Right lung (tissue), 5 donors: ENCODE results near the gene GALNT13. TPM values are rescaled to one million over a fixed set of nuclear protein-coding genes. Genes with fewer than 3 reads are reported as not detected.
"Not testable (repeated sequence)": the region's sequence is repeated elsewhere in the genome, so short reads cannot be mapped to it uniquely, and the experiment has no call there.

Source experiments
- DNase-seq, 2 donors: peaks; one replicate each; pipeline ENCODE4 v3.0.0-alpha.2; 2013
- polyA plus RNA-seq, 5 donors: library from polyadenylated mRNA; unstranded; fragments of 120-200 nt; gene quantifications; one replicate each; pipeline versions ENCODE4 v1.2.1 to v1.2.3, GENCODE V29; 2013; ENCODE audit warnings: inconsistent platforms in 1 of 5, low replicate concordance in 1 of 5; ENCODE audit not compliant: insufficient read length in 5 of 5, insufficient read depth in 1 of 5

Gene GALNT13
- polyA plus RNA-seq, 5 donors: 3.5 to 31.8 (median 6.8) TPM

- DNase-seq: not testable (repeated sequence)
These were observed 599.8 kb downstream of the GALNT13 start for GRCh38 chr2:154471492-154471891.

- DNase-seq: no peak
These were observed 605.6 kb downstream of the GALNT13 start for GRCh38 chr2:154477319-154477718.

- DNase-seq: no peak
These were observed 608.8 kb downstream of the GALNT13 start for GRCh38 chr2:154480521-154480920.

DNA sequence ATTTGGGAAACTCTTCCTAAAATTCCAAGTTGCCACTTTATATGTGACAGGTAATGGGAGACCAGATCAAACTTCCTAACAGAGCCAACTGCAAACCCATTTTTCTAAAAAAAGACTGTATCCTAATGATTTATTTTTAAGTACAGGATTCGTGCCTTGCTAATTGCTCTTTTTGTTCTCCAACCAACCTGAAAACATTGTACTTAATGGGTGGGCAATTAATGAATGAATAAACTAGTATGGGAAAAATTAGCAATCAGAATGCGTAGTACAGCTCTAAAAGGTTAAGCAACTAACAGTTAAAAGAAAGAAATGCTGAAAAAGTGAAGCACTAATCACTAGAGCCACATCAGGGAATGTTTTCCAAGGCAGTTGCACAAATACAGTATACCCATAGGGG, 609.6 kb downstream of the GALNT13 start:
- no peak for DNase-seq

DNA sequence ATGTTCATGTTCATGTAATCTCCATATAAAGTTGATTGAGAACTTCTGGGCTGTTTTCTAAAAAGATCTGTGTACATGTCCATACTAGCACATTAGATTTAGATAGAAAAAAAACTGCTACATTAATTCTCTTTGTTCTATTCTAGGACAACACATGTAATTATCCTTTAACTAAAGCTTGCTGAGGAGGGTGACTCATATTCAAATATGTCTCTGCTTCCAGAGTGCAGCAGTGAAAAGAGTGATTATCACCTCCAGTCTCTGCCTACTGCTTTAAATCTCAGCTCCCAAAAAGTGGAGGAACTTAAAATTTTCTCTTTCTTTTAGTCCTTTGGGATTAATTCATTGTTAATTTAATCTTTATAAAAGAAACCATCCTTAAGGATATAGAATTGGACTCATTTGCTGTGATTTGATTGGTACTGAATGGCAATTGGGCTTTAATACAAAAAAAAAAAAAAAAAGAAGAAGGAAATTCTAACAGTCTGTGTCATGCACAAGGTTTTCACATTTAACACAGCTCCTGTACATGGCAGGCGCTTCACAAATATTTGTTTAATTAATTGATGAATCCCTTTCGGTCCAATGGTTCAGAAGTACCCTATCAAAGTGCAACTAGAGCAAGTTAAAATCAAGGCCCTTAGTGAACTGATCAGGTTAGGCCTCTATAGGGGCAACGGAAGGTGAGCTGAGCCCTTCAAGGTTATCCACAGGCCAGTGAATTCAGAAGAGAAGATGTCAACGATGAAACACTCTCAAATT, 612.8 kb downstream of the GALNT13 start:
- no peak for DNase-seq

- DNase-seq: no peak
These were observed 617.1 kb downstream of the GALNT13 start for GRCh38 chr2:154488801-154489200.

GRCh38 chr2:154489266-154489858, 617.6 kb downstream of the GALNT13 start:
- no peak for DNase-seq

DNA sequence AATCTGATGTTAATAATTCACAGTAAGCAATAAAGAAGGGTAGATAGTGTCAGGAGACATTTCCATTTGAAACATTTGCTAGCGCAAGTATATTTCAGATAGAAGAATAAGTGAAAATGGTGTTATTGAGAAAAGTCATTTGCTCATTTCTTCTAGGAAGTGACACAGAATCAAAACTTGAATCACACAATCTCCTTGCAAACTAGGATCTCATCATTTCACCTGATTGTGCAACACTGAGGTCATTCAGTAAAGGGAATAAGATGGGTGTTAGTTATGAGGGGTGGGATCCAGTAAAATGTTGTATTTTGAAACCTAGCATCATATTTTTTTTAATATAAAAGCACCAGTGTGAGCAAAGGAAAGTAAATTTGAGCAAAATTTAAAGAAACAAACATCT, 618.8 kb downstream of the GALNT13 start:
- no peak for DNase-seq

DNA sequence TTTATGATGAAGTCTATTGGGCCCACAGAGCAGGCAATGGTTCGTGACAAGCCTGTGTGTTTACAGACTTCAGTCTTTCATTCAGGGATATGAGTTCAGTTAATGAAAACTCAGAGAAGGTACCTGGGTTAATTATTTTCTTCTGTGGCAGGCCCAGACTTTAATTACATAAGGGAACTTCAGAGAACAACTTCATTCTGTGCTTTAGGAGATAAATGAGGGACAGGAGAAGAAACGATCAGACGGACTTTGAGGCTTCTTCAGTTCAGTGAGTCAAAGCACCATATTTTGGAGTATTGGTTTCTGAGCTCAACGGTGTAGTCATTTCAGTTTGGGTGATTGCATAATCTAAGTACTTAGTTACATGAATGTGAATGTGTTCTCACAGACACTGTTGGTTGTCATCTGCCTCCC, 623.7 kb downstream of the GALNT13 start:
- no peak for DNase-seq

- DNase-seq: no peak
These were observed 625.3 kb downstream of the GALNT13 start for GRCh38 chr2:154497019-154497418.
